HG03108 (cell line): ENCODE data around the gene FTO.

Source experiments
- ATAC-seq: cut with Tn5 transposase; IDR thresholded peaks from one replicate; pipeline ENCODE4 v1.9.1; 2021; ENCODE audit warnings: moderate library complexity; ENCODE audit not compliant: unreplicated experiment

FTO gene

GRCh38 chr16:54193013-54193664 is 489.2 kb downstream of the FTO start:
- no peak for ATAC-seq

- ATAC-seq, result peak; percentile 79
Observed at GRCh38 chr16:54193665-54194333, 489.8 kb downstream of the FTO start.

- no peak for ATAC-seq
Observed at GRCh38 chr16:54194334-54194743, 490.4 kb downstream of the FTO start.

GRCh38 chr16:54197758-54198157 is 493.8 kb downstream of the FTO start:
- no peak for ATAC-seq

- no peak for ATAC-seq
Observed at GRCh38 chr16:54199487-54200160, 495.7 kb downstream of the FTO start.

GRCh38 chr16:54200161-54200534 is 496.2 kb downstream of the FTO start:
- no peak for ATAC-seq

- no peak for ATAC-seq
Observed at GRCh38 chr16:54200720-54201119, 496.8 kb downstream of the FTO start.

- ATAC-seq, result no peak
Observed at GRCh38 chr16:54201200-54201599, 497.2 kb downstream of the FTO start.
